HepG2 (cell line): Measurements from ENCODE around the gene GMPPA. TPM values are rescaled to one million over a fixed set of nuclear protein-coding genes. Genes with fewer than 3 reads are reported as not detected.

Experiments used
- AGO1 ChIP-seq: fragments of 200-400 bp; formaldehyde crosslinking; IDR thresholded peaks from 2 replicates; pipeline ENCODE4 v1.6.1; 2017; ENCODE audit warnings: mild to moderate bottlenecking, low read depth, low read length, moderate library complexity; ENCODE audit not compliant: poor library complexity, severe bottlenecking
- ARNTL ChIP-seq: sonication (generic); formaldehyde crosslinking; IDR thresholded peaks from 2 replicates; pipeline ENCODE4 v1.4.0; 2020; ENCODE audit warnings: mild to moderate bottlenecking, missing genetic modification reagents
- BRCA1 ChIP-seq: sonication (generic); formaldehyde crosslinking; IDR thresholded peaks from 2 replicates; pipeline ENCODE4 v1.4.0; 2020; ENCODE audit warnings: missing genetic modification reagents
- EED ChIP-seq: sonication (generic); formaldehyde crosslinking; IDR thresholded peaks from 2 replicates; pipeline ENCODE4 v1.5.0; 2020; ENCODE audit warnings: mild to moderate bottlenecking, missing genetic modification reagents
- GATA4 ChIP-seq: sonication (generic); IDR thresholded peaks from 2 replicates; pipeline ENCODE4 v1.6.1; 2016; ENCODE audit warnings: antibody characterized with exemption, low read depth, borderline replicate concordance
- HBP1 ChIP-seq: IDR thresholded peaks from 2 replicates; pipeline ENCODE4 v1.6.1; 2016; ENCODE audit warnings: low read depth, control low read depth
- HIVEP1 ChIP-seq: sonication (generic); formaldehyde crosslinking; IDR thresholded peaks from 2 replicates; pipeline ENCODE4 v1.4.0; 2020; ENCODE audit warnings: mild to moderate bottlenecking, missing genetic modification reagents
- JUN ChIP-seq: sonication (generic); formaldehyde crosslinking; IDR thresholded peaks from 2 replicates; pipeline ENCODE4 v1.4.0; 2020; ENCODE audit warnings: mild to moderate bottlenecking, missing genetic modification reagents
- KDM1A ChIP-seq: IDR thresholded peaks from 2 replicates; pipeline ENCODE4 v1.6.1; 2016; ENCODE audit warnings: missing compliant biosample characterization
- KDM2A ChIP-seq: sonication (generic); formaldehyde crosslinking; IDR thresholded peaks from 2 replicates; pipeline ENCODE4 v1.4.0; 2020; ENCODE audit warnings: low read depth, missing genetic modification reagents, borderline replicate concordance
- MAFK ChIP-seq, 2 experiments: IDR thresholded peaks in 1 of 2; conservative IDR thresholded peaks in 1 of 2; 2 replicates each; pipeline ENCODE4 v1.6.1; 2011; ENCODE audit warnings: improper control_type of control experiment in 2 of 2, low read length in 2 of 2
- MAZ ChIP-seq, 2 experiments: sonication (generic) in 1 of 2; formaldehyde crosslinking in 1 of 2; IDR thresholded peaks; 2 replicates each; pipeline versions ENCODE4 v1.5.0 to v1.6.1; 2012 to 2020; ENCODE audit warnings: low read depth in 2 of 2, mild to moderate bottlenecking in 2 of 2, borderline replicate concordance in 1 of 2, improper control_type of control experiment in 1 of 2, low read length in 1 of 2, missing genetic modification reagents in 1 of 2, moderate library complexity in 1 of 2
- NR3C1 ChIP-seq: sonication (generic); formaldehyde crosslinking; IDR thresholded peaks from 2 replicates; pipeline ENCODE4 v1.4.0; 2020; ENCODE audit warnings: missing genetic modification reagents
- PAXIP1 ChIP-seq: sonication (generic); formaldehyde crosslinking; conservative IDR thresholded peaks from 2 replicates; pipeline ENCODE4 v1.4.0; 2020; ENCODE audit warnings: mild to moderate bottlenecking, missing genetic modification reagents, moderate library complexity
- ZNF18 ChIP-seq: sonication (generic); formaldehyde crosslinking; IDR thresholded peaks from 2 replicates; pipeline ENCODE4 v1.8.0; 2022; ENCODE audit warnings: mild to moderate bottlenecking, missing genetic modification reagents; ENCODE audit not compliant: insufficient replicate concordance
- ZNF20 ChIP-seq: sonication (generic); formaldehyde crosslinking; IDR thresholded peaks from 2 replicates; pipeline ENCODE4 v1.4.0; 2020; ENCODE audit warnings: mild to moderate bottlenecking, moderate library complexity, missing genetic modification reagents
- ZNF207 ChIP-seq: fragments of 450-650 bp; IDR thresholded peaks from 2 replicates; pipeline ENCODE4 v1.6.1; 2016; ENCODE audit warnings: antibody characterized with exemption, borderline replicate concordance
- ZNF230 ChIP-seq: sonication (generic); formaldehyde crosslinking; IDR thresholded peaks from 2 replicates; pipeline ENCODE4 v1.4.0; 2020; ENCODE audit warnings: mild to moderate bottlenecking, missing genetic modification reagents
- ZNF234 ChIP-seq: sonication (generic); formaldehyde crosslinking; conservative IDR thresholded peaks from 2 replicates; pipeline ENCODE4 v1.5.1; 2020; ENCODE audit warnings: mild to moderate bottlenecking, missing genetic modification reagents
- ZNF503 ChIP-seq: sonication (generic); formaldehyde crosslinking; IDR thresholded peaks from 2 replicates; pipeline ENCODE4 v1.4.0; 2020; ENCODE audit warnings: missing genetic modification reagents
- ZNF792 ChIP-seq: IDR thresholded peaks from 2 replicates; pipeline ENCODE4 v1.6.1; 2016
- polyA plus RNA-seq, 8 experiments: library from polyadenylated mRNA; depleted of rRNA in 3 of 8; stranded (reverse) in 7 of 8; unstranded in 1 of 8; fragments of >200 nt; fragmentation: Illumina TruSeq in 4 of 8; extraction: Trizol in 4 of 8; gene quantifications; 2 replicates each; pipeline versions ENCODE4 v1.2.1 to v1.2.3, GENCODE V29; 2011 to 2016; ENCODE audit warnings: low read depth in 4 of 8, missing spikeins in 1 of 8, mixed read lengths in 1 of 8; ENCODE audit not compliant: insufficient read depth in 1 of 8
- total RNA-seq, 5 experiments: library from RNA; depleted of rRNA; stranded (reverse); fragments of >200 nt; fragmentation: Illumina TruSeq; extraction: Trizol; gene quantifications; 2 replicates each; pipeline ENCODE4 v1.2.3, GENCODE V29; 2016; ENCODE audit warnings: low read depth in 1 of 5

The GMPPA gene
- total and polyA plus RNA-seq, 2 of the 13 experiments (the other 11 are each of a cell fraction or from before 2014, with no cell fraction given), result 81.1 to 106 TPM

- TF ChIP-seq ZNF503 (CRISPR knock-in tag) (no peak), GATA4 (no peak), PAXIP1 (0 out of 2 replicates have a peak, but pooled peaks have one; percentile 16), HIVEP1 (0 out of 2 replicates have a peak, but pooled peaks have one; percentile 29), ZNF18 (CRISPR knock-in tag) (no peak), KDM2A (CRISPR knock-in tag) (peak; percentile 67), AGO1 (peak; percentile 91), MAZ (IDR thresholded peaks at IDR 0.05; ENCODE audit: borderline replicate concordance, low read depth, low read length) (peak; percentile 53; the same call in 1 of the 2 replicates), MAZ (CRISPR knock-in tag; IDR thresholded peaks at IDR 0.05; ENCODE audit: low read depth) (0 out of 2 replicates have a peak, but pooled peaks have one; percentile 17), ZNF230 (CRISPR knock-in tag) (no peak), ZNF234 (CRISPR knock-in tag) (no peak), BRCA1 (no peak), ZNF20 (CRISPR knock-in tag) (no peak), KDM1A (CRISPR knock-in tag) (no peak), JUN (CRISPR knock-in tag) (no peak), MAFK (conservative IDR thresholded peaks at IDR 0.05 in 1 of 2, IDR thresholded peaks at IDR 0.05 in 1 of 2; ENCODE audit: low read length in 2 of 2) (no peak), NR3C1 (CRISPR knock-in tag) (no peak), ZNF792 (0 out of 2 replicates have a peak, but pooled peaks have one; percentile 34), ZNF207 (no peak), EED (CRISPR knock-in tag) (no peak), HBP1 (CRISPR knock-in tag) (no peak), ARNTL (no peak; the same call in 1 of the 2 replicates)
Observed at GRCh38 chr2:219509780-219510511, 11.3 kb downstream of the GMPPA start (continued).
